HG03378 (cell line): Measurements from ENCODE around the gene RAB11FIP4.

Source experiments
- ATAC-seq: cut with Tn5 transposase; IDR thresholded peaks from one replicate; pipeline ENCODE4 v1.9.1; 2021; ENCODE audit warnings: mild to moderate bottlenecking, moderate library complexity; ENCODE audit not compliant: unreplicated experiment

RAB11FIP4 gene

DNA sequence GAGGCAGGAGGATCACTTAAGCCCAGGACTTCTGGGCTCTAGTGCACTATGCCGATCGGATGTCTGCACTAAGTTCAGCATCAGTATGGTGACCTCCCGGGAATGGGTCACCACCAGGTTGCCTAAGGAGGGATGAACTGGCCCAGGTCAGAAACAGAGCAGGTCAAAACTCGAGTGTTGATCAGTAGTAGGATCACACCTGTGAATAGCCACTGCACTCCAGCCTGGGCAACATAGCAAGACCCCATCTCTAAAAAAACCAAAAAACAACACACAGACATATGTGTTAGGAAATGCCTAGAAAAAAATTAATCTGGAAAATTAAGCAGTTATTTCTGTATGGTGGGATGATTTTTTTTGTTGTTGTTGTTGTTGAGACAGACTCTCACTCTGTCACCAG is 127.0 kb downstream of the RAB11FIP4 start:
- no peak for ATAC-seq

DNA sequence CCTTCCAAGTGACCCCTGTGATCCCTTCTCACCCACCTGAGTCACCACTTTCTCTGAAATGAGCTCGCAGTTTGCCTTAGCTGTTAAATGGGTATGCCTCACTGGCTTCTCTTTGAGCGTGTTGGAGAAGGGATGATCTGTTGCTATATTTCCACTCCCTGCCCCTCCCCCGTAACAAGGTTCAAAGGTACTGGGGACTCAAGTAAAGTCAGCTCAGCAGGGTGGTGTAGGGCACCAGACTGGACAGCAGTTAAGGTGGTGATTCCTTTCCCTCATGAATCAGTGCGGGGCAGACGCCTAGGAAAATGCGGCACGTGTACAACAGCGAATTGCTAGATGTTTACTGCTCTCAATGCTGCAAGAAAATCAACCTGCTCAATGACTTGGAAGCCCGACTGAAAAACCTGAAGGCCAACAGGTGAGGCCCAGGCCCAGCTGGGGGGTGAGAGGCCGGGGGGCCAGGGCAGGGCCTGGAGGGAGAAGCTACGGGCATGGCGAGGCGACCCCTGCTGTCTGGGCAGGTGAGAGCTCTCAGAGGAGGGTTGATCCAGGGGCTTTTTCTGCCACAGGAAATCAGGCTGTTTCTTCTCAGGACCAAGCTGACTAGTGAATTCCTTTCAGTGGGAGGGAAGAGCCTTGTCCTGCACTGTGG is 130.3 kb downstream of the RAB11FIP4 start:
- no peak for ATAC-seq

DNA sequence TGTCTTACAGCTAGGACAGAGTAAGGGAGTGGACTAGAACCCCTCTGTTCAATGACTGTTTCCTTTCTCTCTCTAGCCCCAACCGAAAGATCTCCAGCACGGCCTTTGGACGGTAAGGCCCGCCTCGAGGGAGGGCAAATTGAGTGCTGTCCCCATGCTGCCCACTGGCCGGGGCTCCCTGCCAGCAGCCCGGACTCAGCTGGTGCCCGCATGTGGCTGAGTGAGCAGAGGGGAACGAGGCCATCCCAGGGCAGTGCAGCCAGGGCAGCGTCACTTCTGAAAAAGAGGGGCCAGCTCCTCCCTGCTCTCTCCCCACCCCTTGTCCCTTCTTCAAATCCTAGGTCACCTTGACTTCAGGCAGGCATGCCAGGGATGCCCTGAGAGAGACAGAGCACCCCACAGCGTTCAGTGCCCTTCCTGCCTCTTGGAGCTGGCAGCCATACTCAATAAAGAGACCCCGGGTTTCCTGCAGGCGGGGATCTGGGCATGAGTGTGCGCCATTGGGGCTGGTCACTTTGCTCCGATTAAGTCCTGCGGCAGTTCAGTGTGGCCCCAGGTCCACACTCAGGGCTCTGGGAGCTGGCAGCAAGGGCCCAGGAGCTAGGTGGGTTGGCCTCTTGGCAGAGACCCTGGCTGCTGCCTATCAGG is 130.9 kb downstream of the RAB11FIP4 start:
- ATAC-seq, result no peak

DNA sequence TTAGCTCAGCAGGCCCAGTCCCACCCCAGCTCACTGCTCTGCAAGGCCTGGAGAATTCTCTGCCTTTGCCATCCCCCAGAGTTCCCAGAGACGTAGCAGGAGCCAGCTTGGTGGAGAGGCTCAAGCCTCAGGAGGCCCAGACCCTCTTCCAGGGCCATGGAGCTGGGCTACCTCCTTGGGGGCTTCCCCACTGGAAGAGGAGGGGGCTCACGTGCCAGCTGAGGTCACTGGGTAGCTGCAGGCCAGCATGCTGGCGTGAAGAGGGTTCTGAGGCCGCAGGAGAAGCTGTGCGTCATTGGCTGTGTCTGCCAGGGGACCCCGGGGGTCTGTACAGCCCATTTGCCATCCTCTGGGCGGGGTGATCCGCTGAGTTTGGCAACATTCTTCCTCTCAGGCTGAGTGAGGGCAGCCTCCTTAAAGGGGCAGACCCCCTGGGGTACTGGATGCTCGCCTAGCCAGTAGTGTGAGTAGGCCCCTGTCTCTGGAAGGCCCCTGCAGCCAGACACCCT is 131.6 kb downstream of the RAB11FIP4 start:
- no peak for ATAC-seq

DNA sequence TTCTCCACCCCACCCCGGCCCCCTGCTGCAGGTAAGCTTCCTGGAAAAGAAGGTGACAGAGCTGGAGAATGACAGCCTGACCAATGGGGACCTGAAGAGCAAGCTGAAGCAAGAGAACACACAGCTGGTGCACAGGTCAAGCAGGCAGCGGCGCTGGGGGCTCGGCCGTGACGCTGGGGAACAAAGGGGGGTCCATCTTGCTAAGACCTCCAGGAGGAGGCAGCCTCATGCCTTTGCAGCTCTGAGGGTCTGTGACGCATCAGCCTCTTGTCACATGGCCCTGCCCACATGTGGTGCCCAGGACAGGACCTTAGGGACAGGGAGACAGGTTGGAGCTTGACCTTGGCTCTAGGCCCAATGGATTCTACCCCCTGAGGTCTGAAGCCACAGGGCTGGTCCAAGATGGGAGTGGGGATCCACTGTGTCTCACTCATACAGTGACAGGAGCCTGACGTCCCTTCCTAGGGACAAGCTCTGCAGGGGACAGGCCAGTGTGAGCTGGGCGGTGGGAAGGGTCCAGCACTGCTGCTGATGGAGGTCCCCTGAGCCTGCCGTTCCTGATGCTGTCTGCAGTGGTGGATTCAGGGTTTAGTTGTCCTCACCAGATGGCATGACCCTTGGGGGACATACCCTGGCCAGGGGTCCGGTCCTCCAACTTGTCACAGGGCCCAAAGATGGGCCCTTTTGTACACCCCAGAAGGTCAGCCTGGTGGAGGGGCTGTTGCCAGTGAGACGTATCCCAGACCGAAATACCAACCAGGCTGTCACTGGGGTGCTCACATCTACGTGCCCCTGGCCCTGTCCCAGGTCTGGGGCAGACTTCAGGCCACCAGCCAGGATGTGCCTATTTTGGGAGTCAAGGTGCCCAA is 132.6 kb downstream of the RAB11FIP4 start:
- no peak for ATAC-seq

DNA sequence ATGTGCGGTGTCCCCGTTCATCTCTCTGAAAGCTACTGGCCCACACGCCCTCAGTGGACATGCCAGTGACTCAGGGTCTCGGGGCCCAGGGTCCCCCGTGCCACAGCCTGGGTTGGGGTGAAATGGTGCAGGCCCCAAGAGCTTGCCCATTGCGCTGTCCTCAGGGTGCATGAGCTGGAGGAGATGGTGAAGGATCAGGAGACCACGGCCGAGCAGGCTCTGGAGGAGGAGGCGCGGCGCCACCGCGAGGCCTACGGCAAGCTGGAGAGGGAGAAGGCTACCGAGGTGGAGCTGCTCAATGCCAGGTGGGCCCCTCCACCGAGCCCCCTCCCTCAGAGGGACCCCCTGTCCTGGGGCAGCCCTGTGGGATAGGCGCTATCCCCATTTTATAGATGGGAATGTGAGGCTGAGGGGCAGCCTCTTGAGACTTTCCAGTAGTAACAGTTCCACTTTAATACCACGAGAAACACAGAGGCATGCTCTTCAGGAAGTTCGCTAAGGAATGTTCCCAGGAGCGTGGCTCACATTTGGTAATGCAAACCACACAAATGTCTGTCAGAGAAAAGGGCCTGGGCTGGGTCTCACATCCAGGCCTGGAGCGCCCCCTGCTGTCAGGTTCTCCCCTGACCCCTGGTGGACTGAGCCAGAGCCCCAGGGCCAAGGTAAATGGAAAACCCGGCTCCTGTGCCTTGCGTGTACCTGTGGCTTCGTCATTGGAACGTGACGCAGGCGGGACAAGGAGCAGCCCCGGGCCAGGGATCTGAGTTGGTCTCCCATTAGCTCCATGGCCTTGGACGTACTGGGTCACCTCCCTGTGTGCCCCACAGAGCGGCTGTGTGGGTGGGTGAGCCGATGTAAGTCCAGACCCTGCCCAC is 133.7 kb downstream of the RAB11FIP4 start:
- ATAC-seq, result no peak

DNA sequence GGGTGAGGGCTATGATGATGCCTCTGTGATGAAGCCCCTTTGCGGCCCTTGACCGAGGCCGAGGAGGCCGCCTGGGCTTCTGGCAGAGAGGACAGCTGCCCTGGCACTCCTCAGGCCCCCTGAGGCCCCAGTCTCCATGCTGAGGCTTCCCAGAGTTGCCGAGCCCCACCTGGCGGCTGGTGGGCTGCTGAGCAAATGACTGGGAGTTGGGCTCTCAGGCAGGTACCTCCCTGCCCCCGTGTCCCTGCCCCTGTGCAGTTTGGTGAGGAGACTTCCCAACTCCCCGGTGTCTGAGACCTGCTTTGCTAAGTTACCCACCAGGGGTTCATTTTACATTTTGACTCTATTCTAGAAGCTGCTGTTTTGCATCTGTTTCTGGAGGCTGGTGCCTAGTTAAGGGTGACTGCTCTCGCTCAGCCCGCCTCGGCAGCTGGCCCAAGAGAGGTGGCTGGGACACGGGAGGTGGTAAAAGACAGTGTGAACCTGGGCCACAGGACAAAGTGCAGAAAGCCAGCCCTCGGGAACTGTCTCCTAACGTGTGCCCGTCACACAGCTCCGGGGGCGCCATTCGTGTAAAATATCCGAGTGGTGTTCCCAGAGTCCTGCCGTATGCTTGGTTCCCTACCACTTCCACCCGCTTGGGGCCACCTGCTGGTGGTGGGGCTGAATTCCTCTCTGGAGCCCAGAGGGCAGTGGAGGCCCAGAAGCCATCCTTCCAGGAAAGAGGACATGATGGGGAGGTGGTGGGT is 134.5 kb downstream of the RAB11FIP4 start:
- no peak for ATAC-seq

DNA sequence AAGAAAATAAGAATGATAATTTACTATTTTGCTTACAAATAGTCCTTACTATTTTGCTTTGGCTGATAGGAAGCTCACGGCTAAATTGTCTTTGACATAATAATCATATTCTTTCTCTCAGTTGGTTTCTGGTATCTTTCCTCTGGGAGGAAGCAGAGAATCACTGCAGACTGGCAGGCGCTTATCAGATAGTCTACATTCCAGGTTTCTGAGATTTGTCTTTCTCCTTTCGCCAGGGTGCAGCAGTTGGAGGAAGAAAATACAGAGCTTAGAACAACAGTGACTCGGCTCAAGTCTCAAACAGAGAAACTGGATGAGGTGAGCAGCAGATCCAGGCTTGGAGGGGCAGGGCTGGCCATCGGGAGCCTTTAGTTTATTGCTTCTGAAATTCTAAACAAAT is 136.1 kb downstream of the RAB11FIP4 start:
- ATAC-seq, result no peak

DNA sequence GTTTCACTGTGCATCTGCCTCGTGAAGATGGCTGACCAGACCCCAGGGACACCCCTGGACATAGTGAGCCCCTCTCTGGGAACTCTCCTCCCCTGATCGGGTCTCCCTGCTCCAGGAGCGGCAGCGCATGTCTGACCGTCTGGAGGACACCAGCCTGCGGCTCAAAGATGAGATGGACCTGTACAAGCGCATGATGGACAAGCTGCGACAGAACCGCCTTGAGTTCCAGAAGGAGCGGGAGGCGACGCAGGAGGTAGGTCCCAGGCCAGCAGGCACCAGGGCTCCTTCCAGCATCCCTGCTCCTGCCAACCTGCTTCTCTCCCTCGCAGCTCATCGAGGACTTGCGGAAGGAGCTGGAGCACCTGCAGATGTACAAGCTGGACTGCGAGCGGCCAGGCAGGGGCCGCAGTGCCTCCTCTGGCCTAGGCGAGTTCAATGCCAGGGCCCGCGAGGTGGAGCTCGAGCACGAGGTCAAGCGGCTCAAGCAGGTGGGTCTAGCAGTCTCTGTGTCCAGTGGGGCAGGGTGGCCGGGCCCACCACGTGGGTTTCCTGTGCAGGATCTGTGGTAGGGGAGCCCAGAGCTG is 136.9 kb downstream of the RAB11FIP4 start:
- ATAC-seq, result no peak

DNA sequence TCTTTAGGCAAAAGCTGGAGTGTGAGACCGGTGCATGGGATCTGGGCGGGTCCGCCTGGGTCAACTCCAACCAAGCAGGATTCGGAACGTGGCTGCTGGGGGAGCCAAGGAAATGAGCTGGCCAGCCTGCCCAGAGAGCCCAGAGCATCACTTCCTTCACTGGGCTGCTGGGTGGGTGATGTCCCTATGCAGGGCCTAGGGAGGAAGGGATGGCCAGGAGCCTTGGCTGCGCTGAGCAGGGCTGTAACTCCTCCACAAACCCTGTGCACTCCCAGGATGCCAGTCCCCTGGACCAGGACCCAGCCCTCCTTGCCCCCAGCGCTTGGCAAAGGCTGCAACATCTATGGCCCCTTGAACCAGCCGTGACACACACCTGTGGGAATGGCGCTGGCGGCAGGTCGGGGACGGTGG is 138.4 kb downstream of the RAB11FIP4 start:
- ATAC-seq, result no peak

DNA sequence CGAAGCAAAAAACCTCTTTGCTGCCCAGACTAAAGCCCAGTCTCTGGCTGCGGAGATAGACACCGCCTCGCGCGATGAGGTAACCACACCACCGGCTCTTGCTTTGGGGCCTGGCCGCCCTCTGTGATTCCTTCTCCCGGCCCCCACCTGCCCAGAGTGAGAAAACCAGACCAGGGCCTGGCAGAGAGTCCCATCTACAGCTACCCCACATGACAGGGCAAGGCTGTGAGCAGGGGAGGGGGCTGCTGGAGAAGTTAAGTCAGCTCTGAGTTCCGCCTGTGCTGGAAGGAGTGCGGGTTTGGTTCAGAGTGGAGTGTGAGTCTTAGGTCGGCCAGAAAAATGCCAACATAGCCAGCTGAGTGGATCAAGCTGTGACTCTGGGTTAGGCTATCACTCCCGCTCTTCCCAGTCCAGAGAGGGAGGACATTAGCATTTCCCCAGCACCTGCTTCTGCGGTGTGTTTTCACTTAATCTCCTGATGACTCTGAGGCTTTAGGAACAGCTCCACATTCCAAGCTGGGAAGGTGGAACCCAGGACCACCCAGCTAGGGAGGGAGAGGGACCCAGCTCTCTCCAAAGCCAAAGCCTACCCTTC is 139.0 kb downstream of the RAB11FIP4 start:
- ATAC-seq, result no peak

DNA sequence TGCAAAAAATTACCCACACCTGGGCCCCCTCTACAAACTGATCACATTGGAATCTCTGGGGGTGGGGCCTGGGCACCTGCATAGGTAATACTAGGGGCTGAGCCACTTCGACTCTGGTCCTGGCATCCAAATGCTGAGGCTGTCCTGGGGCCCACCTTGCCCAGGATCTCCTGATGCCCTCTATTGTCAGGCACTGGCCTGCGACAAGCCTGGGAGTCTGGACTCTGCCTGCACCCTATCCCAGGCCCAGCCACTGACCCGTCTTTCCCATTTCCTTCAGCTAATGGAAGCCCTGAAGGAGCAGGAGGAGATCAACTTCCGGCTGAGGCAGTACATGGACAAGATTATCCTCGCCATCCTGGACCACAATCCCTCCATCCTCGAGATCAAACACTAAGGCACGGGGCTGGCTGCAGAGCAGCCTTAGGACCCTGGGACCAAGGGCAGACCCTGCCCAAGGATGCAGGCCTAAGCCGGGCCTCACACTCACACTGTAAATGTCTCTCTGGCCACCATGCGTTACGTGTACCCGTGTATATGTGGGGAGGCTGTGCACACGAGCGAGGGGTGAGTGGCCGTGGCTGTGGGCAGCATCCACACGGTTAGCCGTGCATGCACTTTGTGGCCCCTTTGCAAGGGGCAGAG is 140.0 kb downstream of the RAB11FIP4 start:
- ATAC-seq, result no peak

DNA sequence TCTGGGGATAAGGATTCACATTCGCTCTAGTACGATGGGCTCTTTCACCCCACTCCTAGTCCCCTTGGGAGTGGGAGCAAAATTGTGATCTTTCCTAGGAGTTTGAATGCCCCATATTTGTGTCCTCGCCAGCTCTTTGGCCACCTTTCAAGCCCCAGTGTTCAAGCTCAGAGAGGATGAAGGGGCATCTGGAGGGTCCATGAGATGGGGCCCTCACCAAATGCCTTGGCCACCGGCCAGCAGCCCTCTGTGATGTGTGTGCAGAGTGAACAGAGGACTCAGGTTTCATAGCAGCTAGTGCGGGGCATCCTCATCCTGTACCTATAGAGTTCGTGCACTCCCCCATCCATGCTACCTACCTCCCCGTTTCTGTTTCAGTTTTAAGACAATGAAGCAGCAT is 140.6 kb downstream of the RAB11FIP4 start:
- no peak for ATAC-seq

DNA sequence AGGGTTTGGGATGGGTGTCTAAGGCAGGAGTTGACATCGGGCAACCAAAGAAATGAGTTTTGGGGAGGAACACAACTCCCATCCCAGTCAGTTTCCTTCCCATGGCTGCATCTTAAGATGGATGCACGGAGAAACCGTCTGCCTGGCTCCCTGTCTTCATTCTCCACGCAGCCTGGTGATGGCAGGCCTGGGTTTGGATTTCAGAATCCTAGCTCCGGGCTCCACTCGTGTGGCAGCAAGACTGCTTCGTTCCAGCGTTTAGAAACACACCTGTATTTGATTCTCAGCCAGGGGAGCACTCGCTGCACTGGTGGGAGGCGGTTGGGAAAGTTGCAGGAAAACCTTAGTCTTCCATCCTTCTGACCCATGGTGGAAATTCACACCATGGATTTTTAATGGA is 141.1 kb downstream of the RAB11FIP4 start:
- no peak for ATAC-seq

DNA sequence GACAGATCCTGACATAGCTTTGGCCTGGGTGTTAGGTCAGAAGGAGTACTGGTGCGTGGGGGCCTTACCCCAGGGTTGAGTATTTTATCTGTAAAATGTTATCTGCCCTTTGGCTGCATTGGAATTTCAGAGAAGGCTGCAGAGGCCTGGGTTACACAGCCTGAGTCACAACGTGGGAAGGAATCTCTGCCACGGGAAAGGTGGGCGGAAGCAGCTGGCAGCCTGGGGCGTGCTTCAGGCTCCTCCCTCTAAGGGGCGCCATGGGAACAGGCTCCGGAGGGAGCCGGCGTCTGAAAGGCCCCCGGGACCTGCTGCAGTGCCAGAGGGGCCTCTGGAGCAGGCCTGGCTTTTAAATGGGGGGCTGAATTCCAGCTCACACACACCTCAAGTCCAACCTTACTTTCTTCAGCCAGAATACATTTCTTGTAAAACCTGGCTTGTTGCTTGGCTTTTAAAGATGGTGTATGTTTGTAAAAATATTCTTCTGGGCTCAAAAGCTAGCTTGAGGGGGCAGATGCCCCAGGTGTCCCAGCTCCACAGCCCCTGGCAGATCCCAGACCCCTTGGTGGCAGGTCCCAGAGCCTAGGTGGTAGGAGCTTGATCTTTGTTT is 142.2 kb downstream of the RAB11FIP4 start:
- no peak for ATAC-seq

DNA sequence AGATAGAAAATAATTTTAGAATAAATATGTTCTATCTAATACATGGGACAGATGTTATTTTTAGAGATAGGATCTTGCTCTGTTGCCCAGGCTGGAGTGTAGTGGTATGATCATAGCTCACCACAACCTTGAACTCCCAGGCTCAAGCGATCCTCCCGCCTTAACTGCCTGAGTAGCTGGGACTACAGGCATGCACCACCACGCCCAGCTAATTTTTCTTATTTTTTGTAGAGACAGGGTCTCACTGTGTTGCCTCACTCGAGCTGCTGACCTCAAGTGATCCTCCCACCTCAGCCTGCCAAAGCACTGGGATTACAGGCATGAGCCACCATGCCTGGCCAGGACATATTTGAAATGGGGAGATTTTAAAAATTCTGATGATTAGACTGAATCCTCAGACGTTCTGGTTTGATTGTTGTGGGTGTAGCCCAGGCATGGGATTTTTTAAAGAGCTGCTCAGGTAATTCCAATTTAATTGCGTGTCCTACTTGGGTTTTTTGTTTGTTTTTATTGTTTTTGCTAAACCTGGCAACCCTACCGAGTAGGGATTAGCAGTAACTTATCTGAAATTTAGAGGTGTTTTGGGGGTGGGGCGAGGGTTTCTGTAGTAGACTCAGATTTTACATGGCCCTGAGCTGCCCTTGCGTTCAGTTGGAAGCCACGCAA is 142.9 kb downstream of the RAB11FIP4 start:
- no peak for ATAC-seq

DNA sequence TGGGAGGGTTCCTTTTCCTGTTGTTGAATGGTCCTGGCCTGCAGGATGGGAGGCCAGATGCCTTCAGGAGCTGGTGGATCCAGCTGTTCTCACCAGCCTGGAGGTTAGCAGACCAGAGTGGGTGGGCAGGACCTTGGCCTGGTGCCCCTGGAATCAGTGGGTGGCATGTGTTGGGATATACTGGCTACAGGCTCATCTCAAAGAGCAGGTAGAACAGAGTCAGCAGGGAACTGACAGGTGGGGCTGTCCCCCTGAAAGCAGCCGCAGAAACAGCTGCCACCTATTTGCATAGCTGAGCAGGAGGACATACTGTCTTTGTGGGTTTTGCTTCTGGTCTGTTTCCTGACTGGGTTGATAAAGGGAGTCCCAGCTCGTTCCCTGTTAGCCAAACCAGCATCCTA is 144.1 kb downstream of the RAB11FIP4 start:
- ATAC-seq, result peak; percentile 86

DNA sequence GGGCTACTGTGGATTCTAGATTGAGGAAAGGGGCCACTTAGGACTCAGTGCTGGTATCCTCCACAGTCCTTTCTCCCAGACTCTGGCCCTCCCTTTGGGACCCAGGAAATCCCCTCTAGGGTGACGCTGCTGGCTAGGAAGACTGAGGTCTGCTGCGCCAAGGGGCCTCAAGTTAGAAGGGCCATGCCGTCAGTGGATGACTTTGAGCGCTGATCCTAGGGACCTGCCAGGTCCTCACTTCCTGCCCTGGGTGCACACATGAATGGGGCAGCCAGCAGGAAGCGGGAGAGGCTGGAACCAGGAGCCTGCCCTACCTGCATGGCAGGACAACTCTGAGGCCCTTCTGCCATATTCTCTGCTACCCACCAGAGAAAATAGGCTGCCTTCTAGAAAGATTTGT is 145.0 kb downstream of the RAB11FIP4 start:
- ATAC-seq, result no peak
